NCI-H1436 treated with DMSO at 0.1 percent for 48 hours (cell line): ENCODE results near the gene AGXT.

ENCODE experiments used
- DNase-seq: peaks from one replicate; lab custom pipeline; 2025; lab: John Stamatoyannopoulos, UW

The AGXT gene

GRCh38 chr2:240929364-240930095, 60.9 kb downstream of the AGXT start:
- DNase-seq = no peak
